Left lung (tissue), 10 donors: Measurements from ENCODE around the gene CHPF2. TPM values are rescaled to one million over a fixed set of nuclear protein-coding genes. Genes with fewer than 3 reads are reported as not detected.

Experiments
- ATAC-seq: fragments of 200-7000 bp; cut with Tn5 transposase; one replicate; pipeline ENCODE4 v1.9.1; 2020; ENCODE audit warnings: moderate library complexity
- DNase-seq, 4 donors: peaks; one replicate each; pipeline ENCODE4 v3.0.0-alpha.2; 2013 to 2020
- H3K27ac ChIP-seq, 2 donors: fragments of 200-600 bp; sonication (generic) in 1 of 2; one replicate each; pipeline versions ENCODE4 v1.5.0 to v1.8.0; 2020 to 2021
- H3K27me3 ChIP-seq, 2 donors: fragments of 200-600 bp; sonication (generic) in 1 of 2; one replicate each; pipeline versions ENCODE4 v1.5.0 to v1.8.0; 2020 to 2021
- H3K36me3 ChIP-seq, 2 donors: fragments of 200-600 bp; sonication (generic) in 1 of 2; one replicate each; pipeline versions ENCODE4 v1.5.0 to v1.8.0; 2020 to 2021
- H3K4me1 ChIP-seq, 2 donors: fragments of 200-600 bp; one replicate each; pipeline ENCODE4 v1.8.0; 2021
- H3K4me3 ChIP-seq, 2 donors: fragments of 200-600 bp; sonication (generic) in 1 of 2; one replicate each; pipeline versions ENCODE4 v1.5.0 to v1.8.0; 2020 to 2021; ENCODE audit warnings: mild to moderate bottlenecking in 1 of 2
- H3K9me3 ChIP-seq, 2 donors: fragments of 200-600 bp; sonication (generic) in 1 of 2; one replicate each; pipeline versions ENCODE4 v1.5.0 to v1.8.0; 2020 to 2021
- intact Hi-C, 2 donors: fragments of 100-400 bp; cut with DNase I; formaldehyde crosslinking; loops; one replicate each; pipeline versions ENCODE4 v1.11.2 to v1.14.2; 2022
- polyA plus RNA-seq, 6 donors: library from polyadenylated mRNA; unstranded; fragments of 120-200 nt; gene quantifications; one replicate each; pipeline ENCODE4 v1.2.1, GENCODE V29; 2013; ENCODE audit not compliant: insufficient read length in 6 of 6
- total RNA-seq, 2 donors: library from RNA; stranded (reverse); fragmentation: NEBNext Ultra II Directional; extraction: Animal tissue kit (Norgen Biotek cat#: 25700); gene quantifications; one replicate each; pipeline ENCODE4 v1.2.1, GENCODE V29; 2021
- TF ChIP-seq, protein P1 (sequence below), 2 donors: fragments of 200-600 bp; sonication (generic) in 1 of 2; IDR thresholded peaks; one replicate each; pipeline versions ENCODE4 v1.5.0 to v1.8.0; 2021; ENCODE audit warnings: antibody characterized with exemption in 2 of 2
- donor health status: DM: no; HTN: yes; CAD: no.
- donor health status: DM: no; HTN: no; CAD: no.

CHPF2 gene
- total and polyA plus RNA-seq, 8 donors: 18.1 to 53.8 (median 23.0) TPM

DNA sequence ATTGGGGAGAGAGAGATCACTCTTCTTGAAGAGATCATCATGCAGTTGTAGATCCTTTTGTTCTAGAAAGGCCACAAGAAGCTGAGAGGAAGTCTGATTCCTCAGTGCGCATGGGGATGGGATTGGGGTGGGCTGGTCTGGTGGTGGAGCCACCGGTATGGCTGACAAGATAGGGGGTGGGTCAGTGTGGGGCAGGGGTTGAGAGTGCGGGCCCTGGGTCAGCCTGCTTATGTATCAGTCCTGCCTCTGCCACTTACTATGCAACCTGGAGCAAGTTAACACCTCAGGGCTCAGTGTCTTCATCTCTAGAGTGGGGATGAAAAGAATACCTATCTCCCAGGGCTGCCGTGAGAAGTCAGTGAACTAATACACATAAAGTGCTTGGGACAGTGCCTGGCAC, 8.3 kb downstream of the CHPF2 start:
- H3K4me3 ChIP-seq: no peak overlapping the region
- TF ChIP-seq, protein P1, sequence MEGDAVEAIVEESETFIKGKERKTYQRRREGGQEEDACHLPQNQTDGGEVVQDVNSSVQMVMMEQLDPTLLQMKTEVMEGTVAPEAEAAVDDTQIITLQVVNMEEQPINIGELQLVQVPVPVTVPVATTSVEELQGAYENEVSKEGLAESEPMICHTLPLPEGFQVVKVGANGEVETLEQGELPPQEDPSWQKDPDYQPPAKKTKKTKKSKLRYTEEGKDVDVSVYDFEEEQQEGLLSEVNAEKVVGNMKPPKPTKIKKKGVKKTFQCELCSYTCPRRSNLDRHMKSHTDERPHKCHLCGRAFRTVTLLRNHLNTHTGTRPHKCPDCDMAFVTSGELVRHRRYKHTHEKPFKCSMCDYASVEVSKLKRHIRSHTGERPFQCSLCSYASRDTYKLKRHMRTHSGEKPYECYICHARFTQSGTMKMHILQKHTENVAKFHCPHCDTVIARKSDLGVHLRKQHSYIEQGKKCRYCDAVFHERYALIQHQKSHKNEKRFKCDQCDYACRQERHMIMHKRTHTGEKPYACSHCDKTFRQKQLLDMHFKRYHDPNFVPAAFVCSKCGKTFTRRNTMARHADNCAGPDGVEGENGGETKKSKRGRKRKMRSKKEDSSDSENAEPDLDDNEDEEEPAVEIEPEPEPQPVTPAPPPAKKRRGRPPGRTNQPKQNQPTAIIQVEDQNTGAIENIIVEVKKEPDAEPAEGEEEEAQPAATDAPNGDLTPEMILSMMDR (IDR thresholded peaks at IDR 0.05): no peak
- no peak overlapping the region for H3K27ac ChIP-seq
- ATAC-seq (no peak), DNase-seq (no peak)
- H3K9me3 ChIP-seq: no peaks in the 10 kb centered on the region
- H3K4me1 ChIP-seq: peaks cover 10 to 31% of the 10 kb centered on the region in 2 donors
- intact Hi-C loops: loop anchor here in 1 of 2 donors (10.0 kb wide), 1 partner anchor 64 kb away; no protein-coding TSS in a partner anchor
- H3K27me3 ChIP-seq: peaks cover 11 to 17% of the 10 kb centered on the region in 2 donors
- H3K36me3 ChIP-seq: peaks cover 0 to 70% of the 10 kb centered on the region in 2 donors

GRCh38 chr7:151240942-151241754, 8.9 kb downstream of the CHPF2 start:
- peaks cover 0 to 64% of the 10 kb centered on the region in 2 donors for H3K36me3 ChIP-seq
- no peak overlapping the region for H3K27ac ChIP-seq
- H3K4me3 ChIP-seq: no peak overlapping the region
- peaks cover 14 to 37% of the 10 kb centered on the region in 2 donors for H3K4me1 ChIP-seq
- no peak for DNase-seq
- ATAC-seq: no peak
- no peaks in the 10 kb centered on the region for H3K9me3 ChIP-seq
- intact Hi-C loops: loop anchor here in 1 of 2 donors (10.0 kb wide), 1 partner anchor 64 kb away; no protein-coding TSS in a partner anchor
- peaks cover 15 to 23% of the 10 kb centered on the region in 2 donors for H3K27me3 ChIP-seq
- TF ChIP-seq, protein P1 (IDR thresholded peaks at IDR 0.05): no peak

GRCh38 chr7:151241755-151242096, 9.4 kb downstream of the CHPF2 start:
- peaks cover 14 to 42% of the 10 kb centered on the region in 2 donors for H3K4me1 ChIP-seq
- peaks cover 0 to 58% of the 10 kb centered on the region in 2 donors for H3K36me3 ChIP-seq
- H3K9me3 ChIP-seq: no peaks in the 10 kb centered on the region
- DNase-seq (no peak), ATAC-seq (no peak)
- H3K27ac ChIP-seq: no peak overlapping the region
- H3K4me3 ChIP-seq: no peak overlapping the region
- peaks cover 15 to 29% of the 10 kb centered on the region in 2 donors for H3K27me3 ChIP-seq
- intact Hi-C loops: loop anchor here in 1 of 2 donors (10.0 kb wide), 1 partner anchor 63 kb away; no protein-coding TSS in a partner anchor
- TF ChIP-seq, protein P1 (IDR thresholded peaks at IDR 0.05): no peak

DNA sequence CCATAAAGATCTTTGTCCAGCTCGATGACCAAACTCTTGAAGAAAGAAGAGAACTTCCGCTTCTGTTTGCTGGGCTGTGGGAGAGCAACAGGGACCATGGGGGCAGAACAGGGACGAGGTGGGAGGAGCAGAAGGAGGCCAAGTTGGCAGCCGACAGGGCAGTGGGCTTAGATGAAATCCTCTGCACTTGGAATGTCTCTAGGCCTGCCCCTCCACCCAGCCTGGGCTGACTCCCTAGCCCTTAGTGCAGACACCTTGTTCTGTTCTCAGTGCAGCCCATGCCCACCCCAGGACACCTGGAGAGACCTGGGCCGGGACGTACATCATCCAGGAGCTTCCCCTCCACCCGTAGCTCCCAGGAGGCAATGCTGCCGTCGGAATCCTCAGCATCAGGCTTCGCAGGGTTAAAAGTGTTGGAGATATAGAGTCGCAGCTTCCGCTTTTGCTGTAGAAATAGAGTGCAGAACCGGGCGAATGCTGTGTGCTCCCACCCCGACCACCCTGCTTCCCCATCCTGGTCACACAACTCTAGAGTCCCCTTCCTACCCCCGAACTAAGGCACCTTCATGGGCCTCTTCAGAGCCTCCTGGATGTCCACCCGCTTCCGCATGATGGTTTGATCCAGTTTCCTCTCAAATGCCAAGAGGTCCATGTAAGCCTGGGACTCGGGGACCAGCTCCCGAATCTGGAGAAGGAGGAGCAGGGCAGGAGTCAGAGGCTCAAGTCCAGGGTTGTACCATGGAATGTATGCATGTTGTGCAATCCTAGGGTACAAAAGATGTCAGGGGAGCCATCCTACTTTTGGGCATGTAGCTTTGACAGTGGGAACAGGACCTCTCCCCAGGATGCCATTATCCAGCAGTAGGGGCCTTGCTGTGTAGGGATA, 10.1 kb downstream of the CHPF2 start:
- no peaks in the 10 kb centered on the region for H3K9me3 ChIP-seq
- peaks cover 14 to 49% of the 10 kb centered on the region in 2 donors for H3K4me1 ChIP-seq
- H3K36me3 ChIP-seq: peaks cover 0 to 51% of the 10 kb centered on the region in 2 donors
- DNase-seq (no peak), ATAC-seq (no peak)
- TF ChIP-seq, protein P1 (IDR thresholded peaks at IDR 0.05): no peak
- H3K27ac ChIP-seq: no peak overlapping the region
- intact Hi-C loops: loop anchor here in 1 of 2 donors (10.0 kb wide), 1 partner anchor 62 kb away; no protein-coding TSS in a partner anchor
- peaks cover 15 to 35% of the 10 kb centered on the region in 2 donors for H3K27me3 ChIP-seq
- no peak overlapping the region for H3K4me3 ChIP-seq
